Gastroesophageal sphincter (tissue), 3 donors: ENCODE results near the gene RANBP17.

Experiments
- POLR2A ChIP-seq, 2 donors: fragments of 450-650 bp; IDR thresholded peaks; one replicate each; pipeline ENCODE4 v1.6.1; 2017; ENCODE audit warnings: antibody characterized with exemption in 2 of 2, mild to moderate bottlenecking in 2 of 2, moderate library complexity in 1 of 2
- POLR2AphosphoS5 ChIP-seq: sonication (generic); formaldehyde crosslinking; IDR thresholded peaks from one replicate; pipeline ENCODE4 v1.6.1; 2017; ENCODE audit warnings: antibody characterized with exemption
- TF ChIP-seq, protein P1 (sequence below), 4 experiments: fragments of 200-600 bp in 2 of 4; fragments of 450-650 bp in 2 of 4; sonication (generic) in 1 of 4; IDR thresholded peaks; one replicate each; pipeline ENCODE4 v1.5.1; 2017 to 2019; ENCODE audit warnings: antibody characterized with exemption in 4 of 4, mild to moderate bottlenecking in 2 of 4, moderate library complexity in 2 of 4

DNA sequence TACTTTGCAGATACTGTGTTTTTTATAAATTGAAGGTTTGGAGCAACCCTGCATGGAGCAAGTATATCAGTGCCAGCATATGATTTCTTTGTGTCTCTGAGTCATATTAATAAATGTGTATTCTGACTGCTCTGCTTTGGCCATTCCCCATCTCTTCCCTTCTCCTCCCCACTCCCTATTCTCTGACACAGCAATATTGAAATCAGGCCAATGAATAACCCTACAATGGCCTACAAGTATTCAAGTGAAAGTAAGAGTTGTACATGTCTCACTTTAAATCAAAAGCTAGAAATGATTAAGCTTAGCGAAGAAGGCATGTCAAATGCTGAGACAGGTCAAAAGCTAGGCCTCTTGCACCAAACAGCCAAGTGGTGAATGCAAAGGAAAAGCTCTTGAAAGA, 365.0 kb downstream of the RANBP17 start:
- TF ChIP-seq POLR2A (IDR thresholded peaks at IDR 0.05), result no peak
- TF ChIP-seq, protein P1, sequence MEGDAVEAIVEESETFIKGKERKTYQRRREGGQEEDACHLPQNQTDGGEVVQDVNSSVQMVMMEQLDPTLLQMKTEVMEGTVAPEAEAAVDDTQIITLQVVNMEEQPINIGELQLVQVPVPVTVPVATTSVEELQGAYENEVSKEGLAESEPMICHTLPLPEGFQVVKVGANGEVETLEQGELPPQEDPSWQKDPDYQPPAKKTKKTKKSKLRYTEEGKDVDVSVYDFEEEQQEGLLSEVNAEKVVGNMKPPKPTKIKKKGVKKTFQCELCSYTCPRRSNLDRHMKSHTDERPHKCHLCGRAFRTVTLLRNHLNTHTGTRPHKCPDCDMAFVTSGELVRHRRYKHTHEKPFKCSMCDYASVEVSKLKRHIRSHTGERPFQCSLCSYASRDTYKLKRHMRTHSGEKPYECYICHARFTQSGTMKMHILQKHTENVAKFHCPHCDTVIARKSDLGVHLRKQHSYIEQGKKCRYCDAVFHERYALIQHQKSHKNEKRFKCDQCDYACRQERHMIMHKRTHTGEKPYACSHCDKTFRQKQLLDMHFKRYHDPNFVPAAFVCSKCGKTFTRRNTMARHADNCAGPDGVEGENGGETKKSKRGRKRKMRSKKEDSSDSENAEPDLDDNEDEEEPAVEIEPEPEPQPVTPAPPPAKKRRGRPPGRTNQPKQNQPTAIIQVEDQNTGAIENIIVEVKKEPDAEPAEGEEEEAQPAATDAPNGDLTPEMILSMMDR (IDR thresholded peaks at IDR 0.05), result no peak
- TF ChIP-seq POLR2AphosphoS5, result no peak
